ENCODE results near the gene RAB31.
"Not testable (repeated sequence)": the region's sequence is repeated elsewhere in the genome, so short reads cannot be mapped to it uniquely, and the experiment has no call there.

The RAB31 gene

DNA sequence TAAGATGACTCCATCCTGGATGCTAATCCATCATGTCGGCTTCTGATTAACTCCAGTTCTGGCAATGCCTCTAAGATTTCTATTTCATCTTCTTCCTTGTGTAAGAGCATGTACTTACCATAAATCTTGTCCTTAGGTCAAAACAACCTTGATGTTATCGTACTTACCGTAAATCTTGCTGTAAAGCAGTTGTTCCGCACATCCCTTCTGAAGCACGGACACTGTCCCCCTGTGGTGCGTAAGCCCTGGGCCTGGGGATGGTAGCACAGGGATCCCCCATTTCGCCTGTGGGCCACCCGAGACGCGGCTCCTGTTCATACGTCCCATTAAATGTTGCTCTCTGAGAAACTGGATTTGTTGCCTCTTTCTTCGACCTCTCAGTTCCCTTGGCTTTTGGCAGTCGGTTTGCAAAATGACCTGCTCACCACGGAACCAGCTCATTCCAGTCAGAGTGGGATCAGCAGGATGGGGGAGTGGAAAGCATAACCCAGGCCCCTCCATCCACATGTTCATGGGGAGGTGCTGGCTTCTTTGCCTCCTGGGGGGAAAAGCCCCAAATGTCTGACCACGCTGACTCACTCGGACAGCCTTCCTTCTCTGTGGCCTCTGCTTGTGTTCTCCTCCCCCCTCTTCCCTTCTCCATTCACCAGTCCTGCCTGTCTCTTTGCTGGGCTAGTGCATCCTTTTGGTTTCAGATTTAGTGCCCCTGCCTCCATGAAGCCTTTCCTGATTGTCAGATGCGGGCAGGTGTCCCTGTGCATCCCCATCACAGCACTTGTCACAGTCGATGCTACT, 49.9 kb downstream of the RAB31 start:
- DNase-seq (ENCODE audit: low spot score): peak; percentile 55

DNA sequence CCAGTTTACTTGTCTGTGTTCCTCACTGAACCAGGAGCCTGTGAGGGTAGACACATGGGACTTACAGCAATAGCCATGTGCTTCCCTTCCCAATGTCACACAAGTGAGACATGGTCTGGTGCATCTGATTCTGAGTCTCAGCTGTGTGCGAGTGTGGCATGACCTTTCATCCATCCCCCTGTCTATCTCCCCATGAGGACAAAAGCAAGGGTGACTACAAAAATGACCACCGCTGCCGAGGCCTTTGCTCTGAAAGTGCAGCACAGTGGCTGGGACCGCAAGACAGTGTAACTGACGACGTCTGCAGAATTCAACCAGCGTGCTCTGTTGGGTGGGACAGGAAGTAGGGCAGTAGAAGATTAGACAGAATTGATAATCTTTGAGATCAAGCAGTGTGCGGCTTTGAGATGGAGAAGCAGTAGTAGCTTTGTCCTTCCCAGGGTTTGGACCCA, 50.5 kb downstream of the RAB31 start:
- no peak for DNase-seq (ENCODE audit: low spot score)

DNA sequence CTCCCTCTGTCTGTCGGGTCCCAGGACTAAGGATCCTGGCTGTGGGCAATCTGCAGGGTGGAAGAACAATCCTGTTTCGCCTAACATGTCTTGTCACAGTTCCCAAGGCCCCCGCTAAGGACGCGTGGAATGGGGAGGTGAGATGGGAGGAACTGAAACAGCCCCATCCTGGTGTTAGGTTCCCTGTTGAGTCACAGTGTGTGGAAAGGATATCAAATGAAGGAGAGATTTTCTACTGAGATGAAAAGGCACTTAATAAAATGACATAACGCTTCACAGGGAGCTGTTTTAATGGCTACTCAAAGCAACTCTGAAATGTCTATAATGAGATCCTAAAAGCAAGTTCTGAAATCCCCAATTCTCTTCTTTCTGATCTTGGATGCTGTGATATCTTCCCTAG, 52.5 kb downstream of the RAB31 start:
- peak; percentile 68 for DNase-seq (ENCODE audit: low spot score)

DNA sequence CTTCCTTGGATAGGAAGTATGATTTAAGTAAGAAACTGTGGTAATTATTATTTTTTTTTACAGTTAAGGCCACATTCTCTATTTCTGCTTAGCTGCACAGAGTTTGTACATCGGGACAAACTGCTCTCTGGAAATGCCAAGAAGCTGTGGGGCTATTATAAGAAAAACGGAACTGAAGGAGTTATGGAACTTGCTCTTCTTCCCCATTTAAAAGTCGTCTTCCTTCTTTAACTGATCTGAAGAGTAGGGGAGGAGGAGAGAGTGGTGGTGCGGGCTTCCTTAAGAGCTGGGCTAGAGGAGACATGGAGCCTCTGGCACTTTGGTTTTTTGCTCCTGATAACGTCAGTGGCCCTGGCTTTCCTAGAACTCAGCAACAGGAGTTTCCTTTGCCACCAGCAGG, 54.4 kb downstream of the RAB31 start:
- DNase-seq (ENCODE audit: low spot score): no peak

DNA sequence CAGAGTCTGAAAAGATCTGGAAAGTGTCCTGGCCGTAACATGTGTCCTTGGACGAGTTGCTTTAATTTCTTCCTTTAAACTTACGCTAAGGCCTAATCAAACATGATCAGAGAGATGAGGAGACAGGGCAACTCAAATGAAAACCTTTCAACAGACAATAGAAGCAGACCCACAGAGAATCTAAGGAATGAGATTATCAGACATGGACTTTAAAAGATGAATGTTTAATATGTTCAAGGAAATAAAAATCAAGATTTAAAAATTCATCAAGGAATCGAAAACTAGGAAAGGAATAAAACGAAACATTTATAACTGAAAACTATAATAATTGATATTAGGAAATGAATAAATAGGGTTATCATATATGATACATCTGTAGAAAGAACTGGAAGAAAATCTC, 55.1 kb downstream of the RAB31 start:
- no peak for DNase-seq (ENCODE audit: low spot score)

DNA sequence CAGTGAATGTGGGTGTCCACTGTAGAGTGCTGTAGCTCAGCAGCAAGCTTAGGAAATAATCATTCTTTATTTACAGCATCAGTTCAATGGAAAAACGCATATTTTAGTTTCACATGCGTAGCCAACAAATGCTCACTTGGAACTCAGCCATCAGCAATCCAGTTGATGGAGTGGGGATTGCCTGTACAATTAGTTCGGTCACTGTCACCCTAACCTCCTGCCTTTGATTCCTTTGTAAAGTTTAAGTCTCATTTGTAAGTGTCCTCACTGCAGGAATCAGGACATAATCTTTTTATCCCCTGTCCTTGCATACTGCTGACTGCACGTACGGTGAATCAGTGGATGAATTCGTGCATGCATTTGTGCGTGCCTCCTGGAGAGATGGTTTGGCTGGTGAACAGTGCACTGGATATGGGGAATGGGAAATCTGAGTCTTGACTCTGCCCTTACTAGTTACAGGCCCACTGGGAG, 55.9 kb downstream of the RAB31 start:
- DNase-seq (ENCODE audit: low spot score): no peak

DNA sequence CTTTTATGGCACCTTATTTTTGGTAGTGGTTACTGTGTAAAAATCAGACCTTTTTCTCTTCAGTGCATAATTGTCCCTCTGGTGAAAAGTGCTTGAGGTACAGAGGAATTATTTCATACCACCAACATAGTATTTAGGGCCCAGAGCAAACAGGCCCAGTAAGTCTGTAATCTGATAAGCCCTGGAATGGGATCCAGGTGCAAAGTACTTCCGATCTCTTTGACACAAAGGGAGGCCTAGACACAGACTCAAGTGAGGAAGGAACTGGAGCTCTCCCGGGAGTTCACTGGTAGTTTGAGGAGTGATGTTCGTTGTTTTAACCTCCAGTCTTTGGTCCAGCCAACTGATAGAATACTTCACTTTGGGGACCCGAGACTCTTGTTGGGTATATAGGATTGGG, 57.4 kb downstream of the RAB31 start:
- DNase-seq (ENCODE audit: low spot score): no peak

DNA sequence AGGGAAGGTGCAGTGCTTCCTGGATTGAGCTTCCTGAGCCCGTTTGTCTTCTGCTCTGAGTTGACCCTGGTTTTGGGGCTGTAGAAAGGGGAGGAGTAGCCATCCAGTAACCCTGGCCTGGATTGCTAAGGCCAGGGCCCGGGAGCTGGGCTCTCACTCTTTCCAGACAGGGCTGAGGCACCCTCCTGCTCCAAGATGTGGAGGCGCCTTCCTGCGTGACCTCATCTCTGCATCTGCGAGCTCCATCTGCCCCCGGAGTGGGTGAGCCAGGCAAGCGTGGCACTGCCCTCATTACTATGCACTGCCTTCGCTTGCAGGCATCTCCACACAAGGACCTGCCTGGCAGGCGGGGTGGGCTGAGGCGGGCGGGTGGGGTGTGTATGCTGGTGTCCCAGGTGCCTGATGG, 58.0 kb downstream of the RAB31 start:
- no peak for DNase-seq (ENCODE audit: low spot score)

DNA sequence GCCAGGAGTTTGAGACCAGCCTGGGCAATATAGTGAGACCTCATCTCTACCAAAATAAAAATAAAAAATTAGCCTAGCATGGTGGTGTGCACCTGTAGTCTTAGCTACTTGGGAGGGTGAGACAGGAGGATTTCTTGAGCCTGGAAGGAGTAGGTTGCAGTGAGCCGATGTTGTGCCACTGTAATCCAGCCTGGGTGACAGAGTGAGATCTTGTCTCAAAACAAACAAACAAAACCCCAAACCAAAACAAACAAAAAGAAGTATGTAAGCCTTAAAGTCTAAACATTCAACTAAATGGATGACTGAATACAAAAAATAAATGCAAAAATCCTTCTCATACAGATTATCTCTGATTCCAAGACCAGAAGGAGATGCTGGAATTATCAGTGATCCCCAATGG, 58.6 kb downstream of the RAB31 start:
- no peak for DNase-seq (ENCODE audit: low spot score)

DNA sequence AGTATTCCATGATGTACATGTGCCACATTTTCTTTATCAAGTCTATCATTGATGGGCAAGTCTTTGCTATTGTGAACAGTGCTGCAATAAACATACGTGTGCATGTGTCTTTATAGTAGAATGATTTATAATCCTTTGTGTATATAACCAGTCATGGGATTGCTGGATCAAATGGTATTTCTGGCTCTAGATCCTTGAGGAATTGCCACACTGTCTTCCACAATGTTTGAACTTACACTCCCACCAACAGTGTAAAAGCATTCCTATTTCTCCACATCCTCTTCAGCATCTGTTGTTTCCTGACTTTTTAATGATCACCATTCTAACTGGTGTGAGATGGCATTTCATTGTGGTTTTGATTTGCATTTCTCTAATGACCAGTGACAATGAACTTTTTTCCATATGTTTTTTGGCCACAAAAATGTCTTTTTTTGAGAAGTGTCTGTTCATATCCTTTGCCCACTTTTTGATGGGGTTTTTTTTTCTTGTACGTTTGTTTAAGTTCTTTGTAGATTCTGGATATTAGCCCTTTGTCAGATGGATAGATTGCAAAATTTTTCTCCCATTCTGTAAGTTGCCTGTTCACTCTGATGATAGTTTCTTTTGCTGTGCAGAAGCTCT, 60.1 kb downstream of the RAB31 start:
- not testable (repeated sequence) for DNase-seq (ENCODE audit: low spot score)

DNA sequence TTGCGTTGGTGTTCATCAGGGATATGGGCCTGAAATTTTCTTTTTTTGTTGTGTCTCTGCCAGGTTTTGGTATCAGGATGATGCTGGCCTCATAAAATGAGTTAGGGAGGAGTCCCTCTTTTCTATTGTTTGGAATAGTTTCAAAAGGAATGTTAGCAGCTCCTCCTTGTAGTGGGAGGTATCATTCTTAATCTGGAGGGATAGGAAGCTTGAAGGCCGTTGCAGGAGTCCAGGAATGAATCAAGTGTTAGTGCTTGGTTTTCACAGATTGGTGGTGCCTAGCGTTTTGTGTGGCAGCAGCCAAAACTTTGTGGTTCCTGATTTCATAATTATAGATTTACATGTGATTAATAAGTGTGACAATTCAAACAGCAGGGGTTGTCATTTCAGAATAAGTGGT, 62.0 kb downstream of the RAB31 start:
- DNase-seq (ENCODE audit: low spot score): not testable (repeated sequence)

DNA sequence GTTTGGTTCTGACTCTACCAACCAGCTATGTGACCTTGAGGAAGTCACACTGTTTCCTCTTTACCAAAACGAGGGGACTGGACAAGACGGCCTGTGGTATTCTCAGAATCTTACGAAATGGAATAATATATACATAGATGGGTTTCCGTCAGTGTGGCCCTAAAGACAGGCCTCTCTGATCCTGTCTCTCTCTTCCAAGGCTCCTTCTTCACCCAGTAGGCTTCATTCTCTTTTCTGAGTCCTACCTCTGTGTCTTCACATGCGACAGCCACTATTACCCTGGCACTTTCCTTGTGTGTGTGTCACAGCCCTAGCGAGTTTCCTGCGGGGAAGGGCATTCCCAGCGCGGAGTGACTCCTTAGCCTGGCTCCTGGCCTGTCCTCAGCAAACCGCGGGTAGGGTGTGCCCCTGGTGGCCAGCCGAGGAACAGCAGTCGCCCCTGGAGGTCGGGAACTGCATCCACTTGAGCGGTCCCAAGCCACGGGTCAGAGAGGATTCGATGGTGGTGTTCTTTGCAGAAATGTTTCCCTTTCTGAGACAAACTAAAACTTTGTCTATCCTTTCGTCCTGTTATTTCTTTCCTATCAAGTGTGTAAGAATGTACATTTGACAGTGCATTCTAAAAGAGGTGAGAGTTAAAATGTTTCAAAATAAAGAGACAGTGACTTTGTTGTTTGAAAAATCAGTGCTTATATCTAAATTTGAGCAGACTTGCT, 63.3 kb downstream of the RAB31 start:
- peak; percentile 74 for DNase-seq (ENCODE audit: low spot score)

DNA sequence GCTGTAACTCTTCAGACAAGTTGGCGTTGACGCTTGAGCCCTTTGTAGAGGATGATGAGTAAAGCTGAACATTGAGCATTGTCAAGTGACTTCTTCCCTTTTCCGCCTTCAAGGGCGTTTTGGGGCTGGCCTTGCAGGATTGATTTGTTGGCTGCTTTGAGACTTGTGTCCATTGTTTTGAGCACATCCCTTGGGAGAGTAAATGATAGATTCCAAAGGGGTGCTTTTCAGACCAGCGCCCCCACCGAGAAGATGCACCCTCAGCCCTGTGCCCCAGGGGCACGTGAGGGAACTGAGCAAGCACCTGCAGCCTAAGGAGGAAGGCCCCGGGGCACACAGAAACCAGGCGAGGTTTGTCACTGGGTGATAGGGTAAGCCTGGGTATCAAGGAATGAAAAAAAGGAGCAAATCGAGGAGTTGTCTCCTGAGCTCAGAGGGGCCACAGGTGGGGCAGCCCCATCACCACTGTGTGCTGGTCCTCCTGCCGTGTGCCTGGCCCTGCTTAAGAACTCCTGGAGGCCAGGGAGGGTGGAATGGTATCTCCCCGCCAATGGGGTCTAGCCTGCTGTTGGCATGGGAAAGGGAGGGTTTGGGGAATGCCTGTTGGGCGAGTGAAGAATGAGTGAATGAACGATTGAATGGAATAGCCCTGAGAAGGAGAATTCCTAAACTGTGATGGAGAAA, 64.0 kb downstream of the RAB31 start:
- no peak for DNase-seq (ENCODE audit: low spot score)

DNA sequence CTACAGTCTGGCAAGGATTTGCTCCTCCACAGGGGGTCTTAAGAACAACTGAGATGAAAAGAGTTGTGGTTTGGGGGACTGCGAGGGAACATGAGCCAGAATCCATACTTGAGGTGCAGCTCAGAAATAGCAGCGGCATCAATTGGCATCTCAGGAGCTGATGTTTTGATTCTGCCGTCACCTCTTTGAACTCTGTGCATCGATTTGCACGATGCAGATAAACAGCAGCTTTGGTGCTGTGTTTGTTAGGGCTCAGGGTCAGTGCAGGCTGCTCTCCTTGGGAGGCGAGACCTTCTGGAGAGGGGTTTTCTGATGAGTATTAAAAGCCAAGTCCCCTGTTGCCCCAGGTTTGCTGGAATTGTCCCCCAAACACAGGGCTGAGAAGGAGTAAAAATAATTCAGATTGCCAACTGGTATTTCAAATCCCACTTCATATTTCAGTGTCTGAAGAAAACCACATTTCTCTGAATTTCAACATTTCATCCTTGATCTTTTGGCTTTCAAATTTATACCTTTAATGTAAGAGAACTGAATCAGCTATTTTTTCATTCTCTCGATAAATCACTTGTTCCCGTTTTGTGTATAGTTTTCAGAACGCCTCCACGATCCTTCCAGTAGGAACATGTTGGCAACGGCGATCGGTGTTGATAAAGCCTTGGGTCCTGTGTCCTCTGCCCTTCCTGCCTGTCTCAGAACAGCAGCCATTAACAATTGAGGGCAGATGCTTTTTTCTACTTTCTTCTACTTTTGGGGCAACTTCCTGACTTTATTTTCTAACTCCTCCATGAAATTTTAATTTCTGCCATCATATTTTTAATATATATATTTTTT, 65.0 kb downstream of the RAB31 start:
- no peak for DNase-seq (ENCODE audit: low spot score)

DNA sequence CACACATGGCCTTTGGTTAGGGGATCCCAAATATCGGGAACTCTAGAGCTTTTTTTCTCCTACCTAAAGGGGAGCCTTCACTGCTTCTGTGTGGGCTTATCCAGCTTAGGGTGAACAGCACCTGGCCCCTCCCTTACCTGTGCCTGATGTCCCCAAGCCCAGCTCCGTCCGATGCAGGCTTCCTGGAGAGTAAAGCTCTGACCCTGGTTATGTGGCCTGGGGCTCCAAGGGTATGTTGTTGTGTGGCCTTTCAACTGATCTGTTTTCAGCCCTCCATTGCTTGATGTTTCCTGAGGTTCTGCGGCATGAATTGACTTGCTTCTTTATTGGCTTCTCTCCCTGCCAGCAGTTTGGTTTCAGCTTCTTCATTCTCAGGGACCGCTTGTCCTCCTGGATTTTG, 66.0 kb downstream of the RAB31 start:
- no peak for DNase-seq (ENCODE audit: low spot score)

DNA sequence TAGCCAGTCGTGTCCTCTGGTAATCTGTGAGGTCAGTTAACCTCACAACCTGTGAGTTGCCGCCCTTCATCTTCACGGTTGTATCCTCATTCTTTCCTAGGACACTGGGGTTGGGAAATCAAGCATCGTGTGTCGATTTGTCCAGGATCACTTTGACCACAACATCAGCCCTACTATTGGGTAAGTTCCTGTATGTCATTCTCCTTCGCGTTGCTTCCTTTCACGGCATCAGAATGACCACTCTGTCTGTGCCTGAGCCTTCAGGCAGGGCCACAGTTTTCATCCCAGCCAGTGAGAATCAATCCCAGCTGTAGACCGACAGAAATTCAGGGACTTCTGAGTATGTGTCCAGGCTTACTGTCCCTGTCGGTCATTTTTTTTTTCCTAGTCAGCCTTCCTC, 67.1 kb downstream of the RAB31 start:
- DNase-seq (ENCODE audit: low spot score): no peak

DNA sequence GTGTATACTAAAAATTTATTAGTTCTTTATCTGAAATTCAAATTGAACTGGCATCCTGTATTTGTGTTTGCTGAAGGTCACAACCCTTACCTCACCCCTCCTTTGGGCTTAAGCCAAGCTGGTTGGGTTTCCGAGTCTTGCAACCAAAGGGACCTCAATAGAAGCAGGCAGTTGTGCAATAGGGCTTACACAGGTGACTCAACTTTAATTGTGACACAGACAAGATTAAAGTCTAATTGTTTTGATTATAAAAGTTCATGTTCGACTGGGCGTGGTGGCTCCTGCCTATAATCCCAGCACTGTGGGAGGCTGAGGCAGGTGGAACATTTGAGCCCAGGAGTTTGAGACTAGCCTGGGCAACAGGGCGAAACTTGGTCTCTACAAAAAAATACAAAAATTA, 71.5 kb downstream of the RAB31 start:
- DNase-seq (ENCODE audit: low spot score): no peak

DNA sequence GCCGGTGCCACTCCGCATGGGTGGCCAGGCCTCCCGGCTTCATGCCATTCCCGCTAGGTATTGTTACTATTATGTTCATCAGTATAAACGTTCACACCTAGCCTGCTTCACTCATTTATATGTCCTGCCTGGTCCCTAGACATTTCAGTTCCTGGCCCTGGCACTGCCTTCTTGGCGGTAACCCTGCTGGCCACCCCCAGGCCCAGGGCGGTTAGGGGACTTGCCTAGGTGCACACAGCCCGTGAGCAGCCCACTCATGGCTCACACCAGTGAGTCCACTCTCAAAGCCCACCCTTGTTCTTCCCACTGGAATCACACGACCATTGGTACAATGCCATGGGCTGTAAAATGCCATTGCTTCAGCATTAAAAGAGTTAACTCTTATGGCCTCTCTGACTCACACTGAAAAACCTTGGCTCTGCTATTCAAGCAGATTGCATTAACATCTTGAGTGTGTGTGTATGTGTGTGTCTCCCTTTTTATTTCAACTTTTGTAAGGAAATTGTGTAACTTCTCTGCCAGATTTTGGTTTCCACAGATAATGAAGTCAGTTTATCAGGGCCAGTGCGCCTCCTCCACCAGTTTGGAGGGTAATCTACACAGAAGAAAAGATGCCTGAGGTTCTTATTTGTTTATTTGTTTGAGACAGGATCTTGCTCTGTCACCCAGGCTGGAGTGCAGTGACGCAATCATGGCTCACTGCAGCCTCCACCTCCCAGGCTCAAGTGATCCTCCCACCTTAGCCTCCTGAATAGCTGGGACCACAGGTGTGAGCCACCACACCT, 74.2 kb downstream of the RAB31 start:
- no peak for DNase-seq (ENCODE audit: low spot score)

DNA sequence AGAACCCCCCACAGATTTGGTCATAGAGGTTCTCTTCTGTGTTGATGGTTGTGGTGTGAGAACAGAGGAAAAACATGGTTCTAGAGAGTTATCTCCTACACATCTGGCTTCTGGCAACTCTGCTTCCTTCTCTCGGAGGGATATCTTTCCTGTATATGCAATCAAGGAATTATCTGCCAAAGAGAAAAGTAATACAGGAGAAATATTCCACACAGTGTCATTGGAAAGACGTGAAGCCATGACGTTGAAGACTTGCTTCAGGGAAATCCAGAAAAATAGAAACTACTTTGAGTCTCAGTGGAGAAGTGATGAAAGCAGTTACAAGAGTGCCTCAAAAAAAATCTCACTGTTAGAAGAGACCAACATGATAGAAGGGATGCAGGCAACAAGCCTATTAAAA, 78.5 kb downstream of the RAB31 start:
- DNase-seq (ENCODE audit: low spot score): no peak

DNA sequence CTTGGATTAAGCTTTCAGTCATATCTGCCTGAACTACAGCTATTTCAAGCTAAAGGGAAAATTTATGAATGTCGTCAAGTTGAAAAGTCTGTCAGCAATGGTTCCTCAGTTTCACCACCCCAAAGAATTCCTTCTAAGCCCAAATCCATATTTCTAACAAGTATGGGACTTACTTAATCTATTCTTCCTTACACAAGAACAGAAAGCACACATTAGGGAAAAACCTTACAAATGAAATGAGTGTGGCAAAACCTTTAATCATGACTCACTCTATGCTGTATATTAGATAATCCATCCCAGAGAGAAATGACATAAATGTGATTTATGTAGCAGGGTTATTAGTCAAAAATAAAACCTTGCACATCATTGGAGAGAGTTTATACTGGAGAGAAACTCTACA, 78.9 kb downstream of the RAB31 start:
- DNase-seq (ENCODE audit: low spot score): no peak

Measured in SK-N-DZ (cell line).